Type B pancreatic cell (in vitro differentiated cells): Measurements from ENCODE around the gene ERFL. TPM values are rescaled to one million over a fixed set of nuclear protein-coding genes. Genes with fewer than 3 reads are reported as not detected.
A peak's percentile ranks its signal among the peaks of the same experiment; 100 is the strongest.

Source experiments
- DNase-seq: peaks from one replicate; pipeline ENCODE4 v3.0.0; 2021; ENCODE audit warnings: mixed read lengths; ENCODE audit not compliant: unreplicated experiment; ENCODE audit errors: extremely low spot score
- H3K27ac Mint-ChIP-seq: 2 replicates; pipeline ENCODE4 v1.8.0; 2021; ENCODE audit warnings: mild to moderate bottlenecking, mixed read lengths
- H3K27me3 Mint-ChIP-seq: 2 replicates; pipeline ENCODE4 v1.8.0; 2021; ENCODE audit warnings: mixed read lengths
- H3K36me3 Mint-ChIP-seq: 2 replicates; pipeline ENCODE4 v1.8.0; 2021; ENCODE audit warnings: mixed read lengths
- H3K4me1 Mint-ChIP-seq: one replicate; pipeline ENCODE4 v1.8.0; 2021; ENCODE audit warnings: mixed read lengths; ENCODE audit not compliant: unreplicated experiment
- H3K4me3 Mint-ChIP-seq: 2 replicates; pipeline ENCODE4 v1.8.0; 2021; ENCODE audit warnings: mild to moderate bottlenecking, mixed read lengths
- H3K9me3 Mint-ChIP-seq: 2 replicates; pipeline ENCODE4 v1.8.0; 2021; ENCODE audit warnings: mixed read lengths
- total RNA-seq: library from RNA; stranded (reverse); gene quantifications from 2 replicates; pipeline ENCODE4 v1.2.1, GENCODE V29; 2021; ENCODE audit warnings: low replicate concordance
- TF ChIP-seq, protein P1 (sequence below): fragments of 200-600 bp; sonication (generic); conservative IDR thresholded peaks from 2 replicates; pipeline ENCODE4 v1.5.0; 2021; ENCODE audit warnings: antibody characterized with exemption, mild to moderate bottlenecking

ERFL gene
- total RNA-seq, 1 donor from 2014 or later: 0.24 TPM

DNA sequence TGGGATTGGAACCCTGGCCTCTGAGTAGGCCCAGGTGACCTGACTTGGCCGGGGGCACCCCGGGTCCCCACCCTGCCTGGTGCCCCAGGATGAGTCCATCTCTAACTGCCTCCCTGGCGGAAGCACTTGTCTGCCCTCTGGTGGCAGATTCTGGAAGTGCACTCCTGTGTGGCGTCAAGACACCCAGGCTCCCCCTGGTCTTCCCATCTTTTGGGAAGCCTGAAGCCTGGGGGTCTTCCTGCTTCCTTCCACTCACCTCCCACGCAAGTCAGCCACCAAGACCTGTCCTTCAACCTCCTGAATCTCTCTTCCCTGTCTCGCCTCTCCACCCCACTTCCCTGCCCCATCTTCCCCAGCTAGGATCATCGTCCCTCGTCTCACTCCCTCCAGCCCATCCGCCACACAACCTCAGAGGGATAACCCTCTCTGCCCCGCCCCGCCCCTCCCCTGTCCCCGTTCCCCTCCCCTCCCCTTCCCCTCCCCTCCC, 23.5 kb upstream of the ERFL start:
- no peak overlapping the region for H3K4me3 Mint-ChIP-seq
- H3K36me3 Mint-ChIP-seq: no peaks in the 10 kb centered on the region
- peak overlapping the region; percentile 65 for H3K27ac Mint-ChIP-seq
- TF ChIP-seq, protein P1, sequence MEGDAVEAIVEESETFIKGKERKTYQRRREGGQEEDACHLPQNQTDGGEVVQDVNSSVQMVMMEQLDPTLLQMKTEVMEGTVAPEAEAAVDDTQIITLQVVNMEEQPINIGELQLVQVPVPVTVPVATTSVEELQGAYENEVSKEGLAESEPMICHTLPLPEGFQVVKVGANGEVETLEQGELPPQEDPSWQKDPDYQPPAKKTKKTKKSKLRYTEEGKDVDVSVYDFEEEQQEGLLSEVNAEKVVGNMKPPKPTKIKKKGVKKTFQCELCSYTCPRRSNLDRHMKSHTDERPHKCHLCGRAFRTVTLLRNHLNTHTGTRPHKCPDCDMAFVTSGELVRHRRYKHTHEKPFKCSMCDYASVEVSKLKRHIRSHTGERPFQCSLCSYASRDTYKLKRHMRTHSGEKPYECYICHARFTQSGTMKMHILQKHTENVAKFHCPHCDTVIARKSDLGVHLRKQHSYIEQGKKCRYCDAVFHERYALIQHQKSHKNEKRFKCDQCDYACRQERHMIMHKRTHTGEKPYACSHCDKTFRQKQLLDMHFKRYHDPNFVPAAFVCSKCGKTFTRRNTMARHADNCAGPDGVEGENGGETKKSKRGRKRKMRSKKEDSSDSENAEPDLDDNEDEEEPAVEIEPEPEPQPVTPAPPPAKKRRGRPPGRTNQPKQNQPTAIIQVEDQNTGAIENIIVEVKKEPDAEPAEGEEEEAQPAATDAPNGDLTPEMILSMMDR: peak; percentile 97
- H3K27me3 Mint-ChIP-seq: no peaks in the 10 kb centered on the region
- peaks cover 5% of the 10 kb centered on the region for H3K4me1 Mint-ChIP-seq
- H3K9me3 Mint-ChIP-seq: no peaks in the 10 kb centered on the region
- DNase-seq: peak; percentile 86

DNA sequence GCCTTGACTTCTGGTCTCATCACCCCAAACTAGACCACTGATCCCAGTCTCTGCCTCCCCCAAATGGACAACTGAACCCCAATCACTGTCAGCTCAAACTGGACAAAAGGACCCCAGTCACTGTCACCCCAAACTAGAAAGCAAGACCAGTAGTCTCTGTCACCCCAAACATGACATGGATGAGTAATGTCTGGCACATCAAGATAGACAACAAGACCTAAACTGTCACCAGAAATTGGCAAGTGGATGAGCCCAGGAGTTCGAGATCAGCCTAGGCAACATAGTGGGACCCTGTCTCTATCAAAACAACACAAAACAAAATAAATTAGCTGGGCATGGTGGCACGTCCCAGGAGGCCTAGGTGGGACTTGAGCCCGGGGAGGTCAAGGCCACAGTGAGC, 18.8 kb upstream of the ERFL start:
- no peaks in the 10 kb centered on the region for H3K36me3 Mint-ChIP-seq
- no peak overlapping the region for H3K27ac Mint-ChIP-seq
- DNase-seq: no peak
- H3K4me3 Mint-ChIP-seq: no peak overlapping the region
- H3K4me1 Mint-ChIP-seq: peaks cover 5% of the 10 kb centered on the region
- TF ChIP-seq, protein P1: no peak
- peaks cover 10% of the 10 kb centered on the region for H3K27me3 Mint-ChIP-seq
- no peaks in the 10 kb centered on the region for H3K9me3 Mint-ChIP-seq

DNA sequence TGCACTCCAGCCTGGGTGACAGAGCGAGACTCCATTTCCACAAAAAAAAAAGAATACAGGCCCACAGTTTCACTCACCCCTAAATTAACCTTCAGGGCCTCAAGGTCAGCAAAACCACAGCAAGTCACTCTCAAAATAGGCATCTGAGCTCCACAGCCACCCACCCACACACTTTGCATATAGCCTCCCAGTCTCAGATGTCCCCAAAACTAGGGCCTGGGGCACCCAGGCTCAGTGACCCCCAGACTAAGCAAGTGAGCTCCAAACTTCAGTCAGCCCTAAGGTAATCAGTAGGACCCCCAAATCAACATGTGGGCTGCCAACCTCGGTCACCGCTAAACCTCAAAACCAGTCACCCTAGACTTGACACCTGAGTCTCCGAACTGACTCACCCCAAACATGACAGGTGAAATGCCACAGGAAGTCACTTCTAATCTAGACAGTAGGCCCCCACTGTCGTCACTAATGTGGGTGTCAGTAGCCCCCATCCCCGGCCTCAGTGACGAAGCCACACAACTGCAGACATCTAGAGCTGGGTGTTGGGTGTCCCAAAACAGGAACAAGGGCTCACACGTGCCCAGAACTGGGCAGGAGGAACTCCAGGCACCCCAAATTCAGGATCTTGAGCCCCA, 17.0 kb upstream of the ERFL start:
- DNase-seq: no peak
- no peaks in the 10 kb centered on the region for H3K9me3 Mint-ChIP-seq
- TF ChIP-seq, protein P1: no peak
- no peak overlapping the region for H3K27ac Mint-ChIP-seq
- no peaks in the 10 kb centered on the region for H3K36me3 Mint-ChIP-seq
- peaks cover 23% of the 10 kb centered on the region for H3K27me3 Mint-ChIP-seq
- no peaks in the 10 kb centered on the region for H3K4me1 Mint-ChIP-seq
- H3K4me3 Mint-ChIP-seq: no peak overlapping the region

DNA sequence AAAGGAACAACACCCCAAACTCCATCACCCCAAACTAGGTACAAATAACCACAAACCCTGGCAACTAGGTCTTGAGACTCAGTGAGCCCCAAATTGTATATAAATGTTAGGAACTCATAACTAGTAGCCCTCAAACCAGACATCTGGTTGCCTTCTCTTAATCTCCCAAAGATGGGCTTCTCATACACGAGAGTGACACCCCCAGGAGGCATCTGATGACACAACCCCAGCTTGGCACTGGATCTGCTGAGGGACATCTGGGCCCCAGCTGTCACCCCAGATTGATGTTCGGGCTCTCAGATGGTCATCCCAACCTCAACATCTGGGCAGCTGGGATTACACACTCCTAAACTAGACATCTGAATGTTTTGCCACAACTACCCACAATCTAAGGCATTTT, 16.1 kb upstream of the ERFL start:
- TF ChIP-seq, protein P1: no peak
- Mint-ChIP-seq H3K9me3 (no peaks in the 10 kb centered on the region), H3K36me3 (no peaks in the 10 kb centered on the region), H3K27ac (no peak overlapping the region), H3K4me3 (no peak overlapping the region), H3K27me3 (peaks cover 23% of the 10 kb centered on the region), H3K4me1 (no peaks in the 10 kb centered on the region)
- no peak for DNase-seq

DNA sequence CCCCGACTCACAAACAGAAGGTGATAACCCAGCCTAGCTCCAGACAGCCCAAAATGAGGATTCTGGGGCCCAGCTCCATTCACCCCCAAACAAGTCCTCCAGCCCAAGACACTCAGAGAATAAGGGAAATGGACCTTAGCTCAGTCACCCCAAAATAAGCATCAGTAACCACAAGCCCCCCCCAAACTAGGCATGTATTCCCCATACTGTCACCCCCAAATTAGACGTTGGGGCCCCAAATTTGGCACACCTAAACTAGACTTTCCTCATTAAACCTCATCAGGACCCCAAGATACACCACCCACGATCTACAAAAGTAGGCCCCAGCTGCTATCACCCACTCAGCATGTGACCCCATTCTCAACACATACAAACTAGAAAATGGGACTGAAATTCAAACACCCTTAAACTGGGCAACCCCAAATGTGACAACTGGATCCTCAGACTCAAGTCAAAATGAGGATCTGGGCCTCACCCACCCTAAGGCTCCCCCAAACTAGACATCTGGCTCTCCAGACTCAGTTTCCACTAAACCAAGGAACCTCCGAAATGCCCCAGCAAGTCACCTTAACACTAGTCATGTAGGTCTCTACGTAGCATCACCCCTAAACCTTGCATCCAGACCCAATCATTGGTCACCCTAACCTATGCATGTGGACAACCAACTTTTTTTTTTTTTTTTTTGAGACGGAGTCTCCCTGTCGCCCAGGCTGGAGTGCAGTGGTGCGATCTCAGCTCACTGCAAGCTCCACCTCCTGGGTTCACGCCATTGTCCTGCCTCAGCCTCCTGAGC, 13.4 kb upstream of the ERFL start:
- no peak for DNase-seq
- H3K4me1 Mint-ChIP-seq: peaks cover 5% of the 10 kb centered on the region
- peak overlapping the region; percentile 79 for H3K4me3 Mint-ChIP-seq
- no peaks in the 10 kb centered on the region for H3K9me3 Mint-ChIP-seq
- H3K27me3 Mint-ChIP-seq: peaks cover 37% of the 10 kb centered on the region
- TF ChIP-seq, protein P1: no peak
- H3K36me3 Mint-ChIP-seq: no peaks in the 10 kb centered on the region
- no peak overlapping the region for H3K27ac Mint-ChIP-seq
